HCT116 (cell line): ENCODE results near the gene A2M. TPM values are rescaled to one million over a fixed set of nuclear protein-coding genes. Genes with fewer than 3 reads are reported as not detected.

Source experiments
- ATAC-seq: fragments of 200-7000 bp; cut with Tn5 transposase; 2 replicates; pipeline ENCODE4 v1.9.1; 2020; ENCODE audit warnings: mild to moderate bottlenecking, moderate library complexity
- BruUV-seq: library from RNA; stranded (reverse); fragments of 400-500 nt; replicated peaks from 2 replicates; lab custom pipeline; 2021; lab: Mats Ljungman, UMichigan
- CTCF ChIA-PET: fragments of 300-600 bp; sonication (Branson Sonifier 250); formaldehyde crosslinking; loops from one replicate; lab custom pipeline; 2021; ENCODE audit warnings: antibody characterized with exemption; lab: Charles Lee
- POLR2A ChIA-PET: fragments of 300-600, 350-600 bp; sonication (Branson Sonifier 250); formaldehyde crosslinking; loops from one replicate; lab custom pipeline; 2021; ENCODE audit warnings: antibody characterized with exemption; lab: Charles Lee
- RAD21 ChIA-PET, 2 experiments: fragments of 300-600 bp; sonication (Branson Sonifier 250); formaldehyde crosslinking; loops; one replicate each; lab custom pipeline; 2023; ENCODE audit warnings: low total read pairs in 2 of 2; ENCODE audit not compliant: uncharacterized antibody in 2 of 2, unreplicated experiment in 2 of 2, low non-redundant PET in 1 of 2; lab: Charles Lee
- DNase-seq: peaks from one replicate; pipeline ENCODE4 v3.0.0-alpha.2; 2010; ENCODE audit warnings: low read depth, low spot score
- H2AFZ ChIP-seq: fragments of 200-600 bp; shearing (Covaris generic), sonication (generic); 2 replicates; pipeline ENCODE4 v1.6.1; 2017; ENCODE audit warnings: low read depth, mixed run types, mixed read lengths, antibody characterized with exemption, low read length; ENCODE audit not compliant: poor library complexity, severe bottlenecking
- H3K27ac ChIP-seq: 2 replicates; pipeline ENCODE4 v1.5.1; 2012; ENCODE audit warnings: low read depth, low read length
- H3K27me3 ChIP-seq: fragments of 200-600 bp; sonication (generic); 2 replicates; pipeline ENCODE4 v1.6.1; 2016; ENCODE audit warnings: mixed run types, low read length, mixed read lengths; ENCODE audit not compliant: insufficient read depth
- H3K36me3 ChIP-seq, 2 experiments: fragments of 200-500 bp in 1 of 2; fragments of 200-600 bp in 1 of 2; sonication (Bioruptor generic) in 1 of 2; sonication (generic) in 1 of 2; 2 replicates each; pipeline versions ENCODE4 v1.5.1 to v1.6.1; 2014 to 2016; ENCODE audit warnings: low read length in 2 of 2, inconsistent platforms in 1 of 2, mixed read lengths in 1 of 2, mixed run types in 1 of 2; ENCODE audit not compliant: insufficient read depth in 2 of 2, control insufficient read depth in 1 of 2
- H3K4me1 ChIP-seq, 2 experiments: fragments of 200-600 bp in 1 of 2; sonication (generic) in 1 of 2; 2 replicates each; pipeline versions ENCODE4 v1.5.1 to v1.6.1; 2012 to 2017; ENCODE audit warnings: low read length in 2 of 2, inconsistent platforms in 1 of 2, mild to moderate bottlenecking in 1 of 2, mixed read lengths in 1 of 2, mixed run types in 1 of 2, moderate library complexity in 1 of 2; ENCODE audit not compliant: insufficient read depth in 2 of 2, control insufficient read depth in 1 of 2
- H3K4me2 ChIP-seq: fragments of 200-600 bp; sonication (generic); 2 replicates; pipeline ENCODE4 v1.6.1; 2017; ENCODE audit warnings: mixed run types, low read length, mixed read lengths
- H3K4me3 ChIP-seq, 2 experiments: fragments of 200-600 bp in 1 of 2; sonication (generic) in 1 of 2; replicated peaks in 1 of 2; 2 replicates each; pipeline ENCODE4 v1.5.1; 2011 to 2016; ENCODE audit warnings: low read length in 2 of 2, control low read depth in 1 of 2, low read depth in 1 of 2, mild to moderate bottlenecking in 1 of 2, mixed read lengths in 1 of 2, mixed run types in 1 of 2
- H3K79me2 ChIP-seq: fragments of 200-600 bp; sonication (generic); 2 replicates; pipeline ENCODE4 v1.6.1; 2017; ENCODE audit warnings: mild to moderate bottlenecking, mixed run types, low read length, moderate library complexity, mixed read lengths; ENCODE audit not compliant: insufficient read depth
- H3K9ac ChIP-seq: fragments of 200-600 bp; sonication (generic); 2 replicates; pipeline ENCODE4 v1.6.1; 2016; ENCODE audit warnings: low read length, mixed read lengths
- H3K9me2 ChIP-seq: fragments of 200-600 bp; sonication (generic), shearing (Covaris generic); 2 replicates; pipeline ENCODE4 v1.6.1; 2017; ENCODE audit warnings: mixed run types, mild to moderate bottlenecking, moderate library complexity; ENCODE audit not compliant: insufficient read depth
- H3K9me3 ChIP-seq, 2 experiments: fragments of 200-500 bp in 1 of 2; fragments of 200-600 bp in 1 of 2; sonication (Bioruptor generic) in 1 of 2; sonication (generic) in 1 of 2; 2 replicates each; pipeline ENCODE4 v1.6.1; 2014 to 2017; ENCODE audit warnings: low read length in 2 of 2, mixed read lengths in 2 of 2, inconsistent platforms in 1 of 2, low read depth in 1 of 2, mild to moderate bottlenecking in 1 of 2, mixed run types in 1 of 2, moderate library complexity in 1 of 2; ENCODE audit not compliant: control insufficient read depth in 1 of 2, insufficient read depth in 1 of 2
- H4K20me1 ChIP-seq: fragments of 200-600 bp; sonication (generic), shearing (Covaris generic); 2 replicates; pipeline ENCODE4 v1.6.1; 2017; ENCODE audit warnings: mixed run types, mild to moderate bottlenecking, moderate library complexity; ENCODE audit not compliant: insufficient read depth
- ATF3 ChIP-seq: IDR thresholded peaks from 2 replicates; pipeline ENCODE4 v1.6.1; 2012
- CBX3 ChIP-seq: IDR thresholded peaks from 2 replicates; pipeline ENCODE4 v1.6.1; 2012; ENCODE audit warnings: low read depth
- CEBPB ChIP-seq: IDR thresholded peaks from 2 replicates; pipeline ENCODE4 v1.6.1; 2012; ENCODE audit warnings: low read depth
- CTCF ChIP-seq, 3 experiments: fragments of 200-600 bp in 1 of 3; sonication (generic) in 1 of 3; IDR thresholded peaks in 2 of 3; conservative IDR thresholded peaks in 1 of 3; 2 replicates each; pipeline ENCODE4 v1.5.1; 2012 to 2017; ENCODE audit warnings: low read depth in 2 of 3, low read length in 2 of 3, antibody characterized with exemption in 1 of 3, borderline replicate concordance in 1 of 3, control low read depth in 1 of 3, mild to moderate bottlenecking in 1 of 3, mixed read lengths in 1 of 3, mixed run types in 1 of 3, moderate library complexity in 1 of 3; ENCODE audit not compliant: insufficient read depth in 1 of 3
- ELF1 ChIP-seq: IDR thresholded peaks from 2 replicates; pipeline ENCODE4 v1.6.1; 2012; ENCODE audit warnings: low read depth, borderline replicate concordance
- EZH2 ChIP-seq: fragments of 200-600 bp; sonication (generic); IDR thresholded peaks from 2 replicates; pipeline ENCODE4 v1.6.1; 2017; ENCODE audit warnings: antibody characterized with exemption, mixed run types
- JUND ChIP-seq: IDR thresholded peaks from 2 replicates; pipeline ENCODE4 v1.6.1; 2012
- POLR2A ChIP-seq: IDR thresholded peaks from 2 replicates; pipeline ENCODE4 v1.7.0; 2011; ENCODE audit warnings: borderline replicate concordance; ENCODE audit not compliant: insufficient read depth, insufficient read length; ENCODE audit errors: extremely low read depth
- RAD21 ChIP-seq: IDR thresholded peaks from 2 replicates; pipeline ENCODE4 v1.6.1; 2012; ENCODE audit warnings: low read depth, mild to moderate bottlenecking
- REST ChIP-seq: IDR thresholded peaks from 2 replicates; pipeline ENCODE4 v1.6.1; 2012; ENCODE audit warnings: low read depth
- SP1 ChIP-seq: IDR thresholded peaks from 2 replicates; pipeline ENCODE4 v1.6.1; 2012; ENCODE audit warnings: low read depth
- SRF ChIP-seq: IDR thresholded peaks from 2 replicates; pipeline ENCODE4 v1.6.1; 2012; ENCODE audit warnings: low read depth
- ZFX ChIP-seq: fragments of 450-650 bp; IDR thresholded peaks from 2 replicates; pipeline ENCODE4 v1.6.1; 2017
- intact Hi-C: fragments of 100-400 bp; cut with micrococcal nuclease; formaldehyde crosslinking; loops from 2 replicates; pipeline ENCODE4 v1.10.0; 2022
- total RNA-seq: library from RNA; stranded (reverse); gene quantifications from one replicate; pipeline ENCODE4 v1.2.1, GENCODE V29; 2021; ENCODE audit not compliant: unreplicated experiment

Gene A2M
- total RNA-seq, 1 experiment from 2014 or later, result 3.0 TPM

DNA sequence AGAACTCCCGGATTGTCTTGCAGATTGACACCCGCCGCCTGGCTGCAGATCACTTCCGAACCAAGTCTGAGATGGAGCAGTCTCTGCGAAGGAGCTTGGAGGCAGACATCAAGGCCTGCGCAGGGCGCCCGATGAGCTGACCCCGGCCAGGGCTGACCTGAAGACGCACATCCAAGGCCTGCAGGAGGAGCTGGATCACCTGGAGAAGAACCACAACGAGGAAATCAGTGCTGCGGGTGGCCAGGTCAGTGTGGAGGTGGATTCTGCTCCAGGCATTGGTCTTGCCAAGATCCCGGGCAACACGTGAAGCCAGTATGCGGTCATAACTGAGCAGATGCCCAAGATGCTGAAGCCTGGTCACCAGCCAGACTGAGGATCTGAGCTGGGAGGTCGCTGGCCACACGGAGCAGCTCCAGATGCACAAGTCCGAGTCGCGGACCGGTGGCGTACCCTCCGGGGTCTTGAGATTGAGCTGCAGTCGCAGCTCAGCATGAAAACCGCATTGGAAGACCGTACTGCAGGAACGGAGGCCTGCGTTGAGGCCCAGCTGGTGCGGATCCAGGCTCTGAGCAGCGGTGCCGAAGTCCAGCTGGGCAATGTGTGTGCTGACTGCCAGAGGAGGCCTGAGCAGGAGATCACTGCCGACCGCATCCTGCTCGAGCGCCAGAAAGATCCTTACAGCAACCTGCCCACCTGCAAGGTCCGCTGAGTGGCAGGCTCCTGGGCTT lies 12.4 kb upstream of the A2M start:
- DNase-seq, result no peak
- H3K4me2 ChIP-seq, result no peak overlapping the region
- POLR2A ChIA-PET, result no interaction called here
- CTCF ChIA-PET, result no interaction called here
- H3K4me3 ChIP-seq, result no peak overlapping the region
- no peaks in the 10 kb centered on the region for H3K4me1 ChIP-seq
- H3K27me3 ChIP-seq, result peaks cover 11% of the 10 kb centered on the region; the same call in 1 of the 2 replicates
- TF ChIP-seq POLR2A (no peak), RAD21 (no peak), REST (no peak), SP1 (no peak), JUND (no peak), CBX3 (no peak), CTCF (IDR thresholded peaks at IDR 0.05 in 2 of 3, conservative IDR thresholded peaks at IDR 0.05 in 1 of 3; ENCODE audit: borderline replicate concordance in 1 of 3, insufficient read depth in 1 of 3, low read depth in 2 of 3, low read length in 2 of 3) (no peak), ELF1 (no peak), CEBPB (no peak), ATF3 (no peak), ZFX (no peak), SRF (no peak), EZH2 (no peak)
- TF ChIP-seq, all 23 proteins: peak for 0
- Histone ChIP-seq H3K27ac (no peak overlapping the region), H4K20me1 (no peaks in the 10 kb centered on the region), H3K9ac (no peak overlapping the region), H3K9me3 (no peaks in the 10 kb centered on the region), H3K9me2 (no peaks in the 10 kb centered on the region), H2AFZ (no peak overlapping the region), H3K36me3 (no peaks in the 10 kb centered on the region), H3K79me2 (no peaks in the 10 kb centered on the region)
- BruUV-seq, result no TSS peak
- intact Hi-C loops, result no loop called here
- RAD21 ChIA-PET, result no interaction called here
- no peak for ATAC-seq
